HG03439 (cell line): ENCODE results near the gene DNASE1L3.

Source experiments
- ATAC-seq: cut with Tn5 transposase; IDR thresholded peaks from one replicate; pipeline ENCODE4 v1.9.1; 2021; ENCODE audit warnings: mild to moderate bottlenecking, moderate library complexity; ENCODE audit not compliant: unreplicated experiment

Gene DNASE1L3

GRCh38 chr3:58164199-58164879 lies 46.4 kb downstream of the DNASE1L3 start:
- no peak for ATAC-seq

GRCh38 chr3:58163234-58163633 lies 47.5 kb downstream of the DNASE1L3 start:
- ATAC-seq = no peak

GRCh38 chr3:58161435-58162398 lies 49.1 kb downstream of the DNASE1L3 start:
- no peak for ATAC-seq

- ATAC-seq = no peak
Observed at GRCh38 chr3:58160399-58160798, 50.4 kb downstream of the DNASE1L3 start.

- ATAC-seq = no peak
Observed at GRCh38 chr3:58158442-58159153, 52.2 kb downstream of the DNASE1L3 start.

GRCh38 chr3:58157700-58158099 lies 53.1 kb downstream of the DNASE1L3 start:
- no peak for ATAC-seq

GRCh38 chr3:58155838-58156237 lies 54.9 kb downstream of the DNASE1L3 start:
- no peak for ATAC-seq

- no peak for ATAC-seq
Observed at GRCh38 chr3:58154626-58155449, 55.9 kb downstream of the DNASE1L3 start.

- no peak for ATAC-seq
Observed at GRCh38 chr3:58153371-58153770, 57.4 kb downstream of the DNASE1L3 start.

GRCh38 chr3:58152225-58153015 lies 58.4 kb downstream of the DNASE1L3 start:
- no peak for ATAC-seq

GRCh38 chr3:58151637-58152036 lies 59.1 kb downstream of the DNASE1L3 start:
- no peak for ATAC-seq

GRCh38 chr3:58150810-58151199 lies 60.0 kb downstream of the DNASE1L3 start:
- ATAC-seq = no peak

- ATAC-seq = no peak
Observed at GRCh38 chr3:58150130-58150809, 60.5 kb downstream of the DNASE1L3 start.

GRCh38 chr3:58148049-58148448 lies 62.7 kb downstream of the DNASE1L3 start:
- no peak for ATAC-seq

- no peak for ATAC-seq
Observed at GRCh38 chr3:58144478-58145325, 66.1 kb downstream of the DNASE1L3 start.

GRCh38 chr3:58143417-58144055 lies 67.2 kb downstream of the DNASE1L3 start:
- no peak for ATAC-seq
